ENCODE results near the gene SLC26A11. TPM values are rescaled to one million over a fixed set of nuclear protein-coding genes. Genes with fewer than 3 reads are reported as not detected.

SLC26A11 gene
- polyA plus RNA-seq, 1 donor (not counting 4 experiments of a cell fraction or from before 2014, with no cell fraction given): 2.2 TPM

DNA sequence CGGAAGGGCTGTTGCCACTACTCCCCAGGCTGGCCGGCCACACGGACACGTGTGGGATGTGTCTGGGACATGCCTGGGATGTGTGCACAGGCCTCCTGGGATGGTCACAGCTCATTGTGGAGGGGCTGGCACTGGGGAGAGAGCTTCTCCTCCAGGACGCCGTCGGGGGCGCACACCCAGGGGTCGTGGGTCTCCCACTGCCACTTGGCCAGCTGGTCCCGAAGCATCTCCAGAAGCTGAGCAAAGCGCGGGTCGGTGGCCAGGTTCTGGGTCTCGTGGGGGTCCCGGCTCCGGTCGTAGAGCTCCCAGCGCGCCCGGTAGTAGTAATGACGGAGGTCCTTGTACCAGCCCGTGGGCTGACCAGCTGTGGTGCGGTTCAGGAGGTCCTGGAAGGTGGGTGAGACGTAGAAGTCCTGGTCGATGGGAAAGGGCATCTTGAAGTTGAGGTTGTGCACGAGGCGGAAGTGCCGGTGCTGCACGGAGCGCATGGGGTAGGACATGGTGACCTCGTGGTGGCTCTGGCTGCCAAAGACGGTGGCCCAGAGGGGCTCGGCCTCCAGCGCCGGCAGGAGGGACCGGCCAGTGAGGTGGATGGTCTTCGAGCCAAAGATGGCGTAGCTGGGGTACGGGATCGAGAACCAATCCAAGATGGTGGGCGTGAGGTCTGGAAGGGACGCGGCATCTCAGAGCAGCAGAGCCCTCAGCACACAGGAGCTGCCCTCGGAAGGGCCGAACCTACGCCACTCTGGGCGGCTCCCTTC is 9.7 kb upstream of the SLC26A11 start:
- H3K4me2 ChIP-seq (ENCODE audit: control insufficient read depth, extremely low read depth, insufficient read depth, low read depth, low read length): no peak overlapping the region
- no peaks in the 10 kb centered on the region for H3K27me3 ChIP-seq (ENCODE audit: control insufficient read depth, extremely low read depth, insufficient read depth, low read length)
- FAIRE-seq (no peak), DNase-seq (ENCODE audit: low read depth, low spot score) (no peak)
- no peaks in the 10 kb centered on the region for H3K9me3 ChIP-seq (ENCODE audit: control insufficient read depth, low read depth, low read length)
- H4K20me1 ChIP-seq (ENCODE audit: control insufficient read depth, extremely low read depth, insufficient read depth, low read length): no peaks in the 10 kb centered on the region
- no peak overlapping the region for H3K9ac ChIP-seq (ENCODE audit: control insufficient read depth, extremely low read depth, insufficient read depth, low read length)
- TF ChIP-seq EZH2 (IDR thresholded peaks at IDR 0.05; ENCODE audit: low read length): no peak
- TF ChIP-seq, protein P1, sequence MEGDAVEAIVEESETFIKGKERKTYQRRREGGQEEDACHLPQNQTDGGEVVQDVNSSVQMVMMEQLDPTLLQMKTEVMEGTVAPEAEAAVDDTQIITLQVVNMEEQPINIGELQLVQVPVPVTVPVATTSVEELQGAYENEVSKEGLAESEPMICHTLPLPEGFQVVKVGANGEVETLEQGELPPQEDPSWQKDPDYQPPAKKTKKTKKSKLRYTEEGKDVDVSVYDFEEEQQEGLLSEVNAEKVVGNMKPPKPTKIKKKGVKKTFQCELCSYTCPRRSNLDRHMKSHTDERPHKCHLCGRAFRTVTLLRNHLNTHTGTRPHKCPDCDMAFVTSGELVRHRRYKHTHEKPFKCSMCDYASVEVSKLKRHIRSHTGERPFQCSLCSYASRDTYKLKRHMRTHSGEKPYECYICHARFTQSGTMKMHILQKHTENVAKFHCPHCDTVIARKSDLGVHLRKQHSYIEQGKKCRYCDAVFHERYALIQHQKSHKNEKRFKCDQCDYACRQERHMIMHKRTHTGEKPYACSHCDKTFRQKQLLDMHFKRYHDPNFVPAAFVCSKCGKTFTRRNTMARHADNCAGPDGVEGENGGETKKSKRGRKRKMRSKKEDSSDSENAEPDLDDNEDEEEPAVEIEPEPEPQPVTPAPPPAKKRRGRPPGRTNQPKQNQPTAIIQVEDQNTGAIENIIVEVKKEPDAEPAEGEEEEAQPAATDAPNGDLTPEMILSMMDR (optimal IDR thresholded peaks at IDR 0.05 in 1 of 3, IDR thresholded peaks at IDR 0.05 in 1 of 3, conservative IDR thresholded peaks at IDR 0.05 in 1 of 3; ENCODE audit: extremely low read depth in 1 of 3, insufficient read depth in 2 of 3, low read length in 3 of 3): no peak
- no peak overlapping the region for H3K4me3 ChIP-seq (ENCODE audit: control insufficient read depth in 2 of 3, extremely low read depth in 1 of 3, insufficient read depth in 2 of 3, low read depth in 1 of 3, low read length in 3 of 3)
- peaks cover 7 to 8% of the 10 kb centered on the region in 2 experiments for H3K36me3 ChIP-seq (ENCODE audit: control insufficient read depth in 2 of 2, extremely low read depth in 1 of 2, insufficient read depth in 2 of 2, low read length in 2 of 2)
- no peaks in the 10 kb centered on the region for H3K79me2 ChIP-seq (ENCODE audit: control insufficient read depth, insufficient read depth, low read length)
- H3K4me1 ChIP-seq (ENCODE audit: control insufficient read depth, extremely low read depth, insufficient read depth, low read length): no peaks in the 10 kb centered on the region
- H2AFZ ChIP-seq (ENCODE audit: control insufficient read depth, low read length): no peak overlapping the region
- H3K27ac ChIP-seq (ENCODE audit: control insufficient read depth, insufficient read depth, low read length): no peak overlapping the region
- dilution Hi-C loops (cut with MboI; ENCODE audit: extremely low pct_ligation_motif_present, low sequenced_read_pairs): no loop called here
- H3K9me1 ChIP-seq (ENCODE audit: control insufficient read depth, extremely low read depth, insufficient read depth, low read length): no peaks in the 10 kb centered on the region

DNA sequence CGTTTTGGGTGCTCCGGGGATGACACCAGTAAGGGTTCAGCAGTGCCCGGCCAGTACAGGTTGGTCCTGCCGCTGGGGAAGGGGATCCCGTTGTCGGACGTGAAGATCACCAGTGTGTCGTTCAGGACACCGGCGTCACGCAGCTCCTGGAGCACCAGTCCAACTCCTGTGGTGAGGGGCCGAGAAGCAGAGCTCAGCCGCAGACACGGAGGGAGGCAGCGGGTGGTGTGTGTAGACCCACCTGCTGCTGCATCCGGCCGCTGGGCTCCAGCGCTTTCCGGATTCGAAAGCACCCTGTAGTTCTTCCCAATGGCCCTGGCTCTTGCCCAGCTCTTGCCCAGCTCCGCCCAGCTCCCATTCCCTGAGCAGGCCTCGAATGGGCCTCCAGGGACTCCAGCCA is 8.1 kb upstream of the SLC26A11 start:
- Histone ChIP-seq H3K36me3 (ENCODE audit: control insufficient read depth in 2 of 2, extremely low read depth in 1 of 2, insufficient read depth in 2 of 2, low read length in 2 of 2) (peaks cover 7 to 8% of the 10 kb centered on the region in 2 experiments), H3K4me3 (ENCODE audit: control insufficient read depth in 2 of 3, extremely low read depth in 1 of 3, insufficient read depth in 2 of 3, low read depth in 1 of 3, low read length in 3 of 3) (no peak overlapping the region), H3K4me1 (ENCODE audit: control insufficient read depth, extremely low read depth, insufficient read depth, low read length) (no peaks in the 10 kb centered on the region), H3K79me2 (ENCODE audit: control insufficient read depth, insufficient read depth, low read length) (no peaks in the 10 kb centered on the region), H3K9me3 (ENCODE audit: control insufficient read depth, low read depth, low read length) (no peaks in the 10 kb centered on the region), H4K20me1 (ENCODE audit: control insufficient read depth, extremely low read depth, insufficient read depth, low read length) (no peaks in the 10 kb centered on the region), H3K4me2 (ENCODE audit: control insufficient read depth, extremely low read depth, insufficient read depth, low read depth, low read length) (no peak overlapping the region), H3K9ac (ENCODE audit: control insufficient read depth, extremely low read depth, insufficient read depth, low read length) (no peak overlapping the region), H3K9me1 (ENCODE audit: control insufficient read depth, extremely low read depth, insufficient read depth, low read length) (no peaks in the 10 kb centered on the region), H3K27me3 (ENCODE audit: control insufficient read depth, extremely low read depth, insufficient read depth, low read length) (no peaks in the 10 kb centered on the region), H3K27ac (ENCODE audit: control insufficient read depth, insufficient read depth, low read length) (no peak overlapping the region), H2AFZ (ENCODE audit: control insufficient read depth, low read length) (no peak overlapping the region)
- dilution Hi-C loops (cut with MboI; ENCODE audit: extremely low pct_ligation_motif_present, low sequenced_read_pairs): no loop called here
- FAIRE-seq (no peak), DNase-seq (ENCODE audit: low read depth, low spot score) (no peak)
- no peak for TF ChIP-seq EZH2 (IDR thresholded peaks at IDR 0.05; ENCODE audit: low read length)
- TF ChIP-seq, protein P1 (optimal IDR thresholded peaks at IDR 0.05 in 1 of 3, IDR thresholded peaks at IDR 0.05 in 1 of 3, conservative IDR thresholded peaks at IDR 0.05 in 1 of 3; ENCODE audit: extremely low read depth in 1 of 3, insufficient read depth in 2 of 3, low read length in 3 of 3): no peak
